Panc1 (cell line): ENCODE measurements around the gene VARS2. TPM values are rescaled to one million over a fixed set of nuclear protein-coding genes. Genes with fewer than 3 reads are reported as not detected.

Source experiments
- ATAC-seq: fragments of 200-7000 bp; cut with Tn5 transposase; 2 replicates; pipeline ENCODE4 v1.9.1; 2020; ENCODE audit warnings: mild to moderate bottlenecking, moderate library complexity
- BruUV-seq: library from RNA; stranded (reverse); fragments of 400-500 nt; replicated peaks from 2 replicates; lab custom pipeline; 2021; lab: Mats Ljungman, UMichigan
- CTCF ChIA-PET: fragments of 300-600 bp; sonication (Branson Sonifier 250); formaldehyde crosslinking; loops from one replicate; lab custom pipeline; 2022; ENCODE audit warnings: antibody characterized with exemption; lab: Charles Lee
- POLR2A ChIA-PET: fragments of 300-600 bp; sonication (Branson Sonifier 250); formaldehyde crosslinking; loops from one replicate; lab custom pipeline; 2022; ENCODE audit warnings: antibody characterized with exemption; lab: Charles Lee
- DNase-seq: peaks from one replicate; pipeline ENCODE4 v3.0.0-alpha.2; 2010; ENCODE audit warnings: low read depth, low spot score
- H3K27ac ChIP-seq: 2 replicates; pipeline ENCODE4 v1.5.1; 2011; ENCODE audit warnings: mild to moderate bottlenecking, low read length, inconsistent platforms
- H3K27me3 ChIP-seq: fragments of 200-500 bp; sonication (Bioruptor generic); 2 replicates; pipeline ENCODE4 v1.6.0; 2014; ENCODE audit warnings: low read length, inconsistent platforms; ENCODE audit not compliant: control insufficient read depth, insufficient read depth
- H3K36me3 ChIP-seq: fragments of 200-500 bp; sonication (Bioruptor generic); 2 replicates; pipeline ENCODE4 v1.5.1; 2014; ENCODE audit warnings: inconsistent platforms, mild to moderate bottlenecking, low read length, moderate library complexity; ENCODE audit not compliant: control insufficient read depth, insufficient read depth
- H3K4me1 ChIP-seq: 2 replicates; pipeline ENCODE4 v1.5.1; 2011; ENCODE audit warnings: inconsistent platforms, mild to moderate bottlenecking, low read length, moderate library complexity; ENCODE audit not compliant: control insufficient read depth, insufficient read depth
- H3K4me3 ChIP-seq, 2 experiments: 2 replicates each; pipeline ENCODE4 v1.5.1; 2011 to 2012; ENCODE audit warnings: low read depth in 2 of 2, low read length in 2 of 2, mild to moderate bottlenecking in 2 of 2, inconsistent platforms in 1 of 2, moderate library complexity in 1 of 2
- H3K9me3 ChIP-seq: fragments of 200-500 bp; sonication (Bioruptor generic); 2 replicates; pipeline ENCODE4 v1.5.1; 2014; ENCODE audit warnings: low read depth, mild to moderate bottlenecking, inconsistent platforms, low read length, moderate library complexity; ENCODE audit not compliant: control insufficient read depth, insufficient read depth
- CTCF ChIP-seq: fragments of 450-650 bp; IDR thresholded peaks from 2 replicates; pipeline ENCODE4 v1.5.1; 2017; ENCODE audit warnings: mild to moderate bottlenecking
- POLR2AphosphoS5 ChIP-seq: IDR thresholded peaks from 2 replicates; pipeline ENCODE4 v1.6.1; 2012; ENCODE audit warnings: mild to moderate bottlenecking, low read depth, low read length, moderate library complexity
- REST ChIP-seq, 2 experiments: IDR thresholded peaks; 2 replicates each; pipeline ENCODE4 v1.6.1; 2011 to 2012; ENCODE audit warnings: low read depth in 2 of 2, control low read depth in 1 of 2, low read length in 1 of 2, mild to moderate bottlenecking in 1 of 2, moderate library complexity in 1 of 2; ENCODE audit not compliant: insufficient read depth in 1 of 2
- SIN3A ChIP-seq: IDR thresholded peaks from 2 replicates; pipeline ENCODE4 v1.6.1; 2012; ENCODE audit warnings: low read depth, mild to moderate bottlenecking, low read length, moderate library complexity, borderline replicate concordance; ENCODE audit not compliant: insufficient read depth
- TCF7L2 ChIP-seq: IDR thresholded peaks from 2 replicates; pipeline ENCODE4 v1.6.1; 2011; ENCODE audit warnings: mild to moderate bottlenecking, low read depth, low read length, inconsistent platforms
- in situ Hi-C: cut with HindIII; loops from 2 replicates; pipeline ENCODE4 v1.10.0; 2016; ENCODE audit warnings: low sequenced_read_pairs, low pct_unique_long_range_greater_than_20kb
- intact Hi-C: fragments of 100-400 bp; cut with micrococcal nuclease; formaldehyde crosslinking; loops from one replicate; pipeline ENCODE4 v1.10.0; 2022; ENCODE audit not compliant: unreplicated experiment
- total RNA-seq: library from RNA; stranded (reverse); gene quantifications from one replicate; pipeline ENCODE4 v1.2.1, GENCODE V29; 2021; ENCODE audit not compliant: unreplicated experiment

The VARS2 gene
- total RNA-seq, 1 experiment from 2014 or later, result 42.7 TPM

GRCh38 chr6:30938730-30939129 lies 24.7 kb downstream of the VARS2 start:
- DNase-seq (no peak), ATAC-seq (no peak)
- intact Hi-C loops, result no loop called here
- Histone ChIP-seq H3K4me3 (no peak overlapping the region), H3K36me3 (no peaks in the 10 kb centered on the region), H3K27ac (no peak overlapping the region), H3K9me3 (no peaks in the 10 kb centered on the region), H3K27me3 (peaks cover 5% of the 10 kb centered on the region; the same call in 1 of the 2 replicates), H3K4me1 (peaks cover 8% of the 10 kb centered on the region; the same call in 1 of the 2 replicates)
- in situ Hi-C loops, result no loop called here
- ChIA-PET CTCF (no interaction called here), POLR2A (interaction anchor here (0.6 kb wide), 1 partner anchor 243 kb away, joined by 3 read pairs; no protein-coding TSS in a partner anchor)
- no TSS peak for BruUV-seq
- no peak for TF ChIP-seq REST (IDR thresholded peaks at IDR 0.05; ENCODE audit: insufficient read depth in 1 of 2, low read depth in 2 of 2, low read length in 1 of 2)
- TF ChIP-seq SIN3A, result no peak
- no peak for TF ChIP-seq POLR2AphosphoS5
- no peak for TF ChIP-seq CTCF
- no peak for TF ChIP-seq TCF7L2

- TF ChIP-seq TCF7L2, result no peak
- no peak for TF ChIP-seq POLR2AphosphoS5
- TF ChIP-seq SIN3A, result no peak
- TF ChIP-seq REST (IDR thresholded peaks at IDR 0.05; ENCODE audit: insufficient read depth in 1 of 2, low read depth in 2 of 2, low read length in 1 of 2), result no peak
- TF ChIP-seq CTCF, result no peak
- POLR2A ChIA-PET, result no interaction called here
- intact Hi-C loops, result no loop called here
- no TSS peak for BruUV-seq
- Histone ChIP-seq H3K27me3 (peaks cover 5% of the 10 kb centered on the region; the same call in 1 of the 2 replicates), H3K4me1 (peaks cover 8% of the 10 kb centered on the region; the same call in 1 of the 2 replicates), H3K4me3 (no peak overlapping the region), H3K36me3 (no peaks in the 10 kb centered on the region), H3K27ac (no peak overlapping the region), H3K9me3 (no peaks in the 10 kb centered on the region)
- ATAC-seq (no peak), DNase-seq (no peak)
- in situ Hi-C loops, result no loop called here
- CTCF ChIA-PET, result no interaction called here
These were observed 25.4 kb downstream of the VARS2 start for GRCh38 chr6:30939473-30939872.
